ENCODE data around the gene SSNA1. TPM values are rescaled to one million over a fixed set of nuclear protein-coding genes. Genes with fewer than 3 reads are reported as not detected.
A peak's percentile ranks its signal among the peaks of the same experiment; 100 is the strongest.

SSNA1 gene
- total and polyA plus RNA-seq, 9 of the 15 experiments (the other 6 are each of a cell fraction or from before 2014, with no cell fraction given), result 1.9 to 130 (median 57.1) TPM

GRCh38 chr9:137227054-137227852, 38.8 kb downstream of the SSNA1 start, which contains the start of gene RNF224 (continued):
- TF ChIP-seq E2F1 (CRISPR knock-in tag; IDR thresholded peaks at IDR 0.05), result no peak
- TF ChIP-seq ZNF165 (CRISPR knock-in tag; IDR thresholded peaks at IDR 0.05; ENCODE audit: borderline replicate concordance), result no peak
- TF ChIP-seq MCM2 (IDR thresholded peaks at IDR 0.05; ENCODE audit: low read depth), result no peak
- TF ChIP-seq ZFP36 (IDR thresholded peaks at IDR 0.05; ENCODE audit: low read depth, low read length, partially characterized antibody), result peak; percentile 97
- no peak for TF ChIP-seq NR4A1 (CRISPR knock-in tag; IDR thresholded peaks at IDR 0.05)
- TF ChIP-seq NR4A1 (tag; IDR thresholded peaks at IDR 0.05), result no peak
- no peak for TF ChIP-seq ZKSCAN3 (CRISPR knock-in tag; IDR thresholded peaks at IDR 0.05)
- no peak for TF ChIP-seq NFRKB (IDR thresholded peaks at IDR 0.05; ENCODE audit: low read depth)
- TF ChIP-seq RBBP5 (IDR thresholded peaks at IDR 0.05; ENCODE audit: borderline replicate concordance, insufficient read depth, low read length, poor library complexity, severe bottlenecking), result no peak
- TF ChIP-seq SRSF3 (IDR thresholded peaks at IDR 0.05; ENCODE audit: insufficient read depth, low read length), result no peak
- no peak for TF ChIP-seq ATF1 (CRISPR knock-in tag; IDR thresholded peaks at IDR 0.05)
- TF ChIP-seq ATF1 (tag; IDR thresholded peaks at IDR 0.05), result peak; percentile 27; the same call in 1 of the 2 replicates
- no peak for TF ChIP-seq TRIM24 (IDR thresholded peaks at IDR 0.05)
- no peak for TF ChIP-seq POLR2AphosphoS2 (IDR thresholded peaks at IDR 0.05; ENCODE audit: low read length)
- no peak for TF ChIP-seq SOX6 (IDR thresholded peaks at IDR 0.05)
- no peak for TF ChIP-seq ZNF124 (CRISPR knock-in tag; IDR thresholded peaks at IDR 0.05)
- peak; percentile 85 for TF ChIP-seq CC2D1A (IDR thresholded peaks at IDR 0.05)
- peak in 1 of 3 experiments; percentile 35 for TF ChIP-seq YY1 (IDR thresholded peaks at IDR 0.05; ENCODE audit: borderline replicate concordance in 1 of 3, control insufficient read depth in 1 of 3, extremely low read depth in 1 of 3, insufficient read depth in 3 of 3, insufficient read length in 1 of 3, insufficient replicate concordance in 2 of 3, low read depth in 1 of 3, low read length in 2 of 3)
- TF ChIP-seq AFF1 (IDR thresholded peaks at IDR 0.05; ENCODE audit: low read depth in 1 of 2, partially characterized antibody in 2 of 2), result peak in 1 of 2 experiments; percentile 90
- TF ChIP-seq ZSCAN32 (CRISPR knock-in tag; IDR thresholded peaks at IDR 0.05), result no peak
- TF ChIP-seq DPF2 (IDR thresholded peaks at IDR 0.05), result no peak
- TF ChIP-seq HEY1 (CRISPR knock-in tag; IDR thresholded peaks at IDR 0.05; ENCODE audit: borderline replicate concordance), result no peak
- no peak for TF ChIP-seq CBFA2T2 (conservative IDR thresholded peaks at IDR 0.05)
- no peak for TF ChIP-seq SUPT5H (IDR thresholded peaks at IDR 0.05)
- TF ChIP-seq ZNF146 (CRISPR knock-in tag; IDR thresholded peaks at IDR 0.05; ENCODE audit: unreplicated experiment), result no peak
